Measurements from ENCODE around the gene SIGLEC7. TPM values are rescaled to one million over a fixed set of nuclear protein-coding genes. Genes with fewer than 3 reads are reported as not detected.

SIGLEC7 gene
- total RNA-seq, 1 donor from 2014 or later: not detected

DNA sequence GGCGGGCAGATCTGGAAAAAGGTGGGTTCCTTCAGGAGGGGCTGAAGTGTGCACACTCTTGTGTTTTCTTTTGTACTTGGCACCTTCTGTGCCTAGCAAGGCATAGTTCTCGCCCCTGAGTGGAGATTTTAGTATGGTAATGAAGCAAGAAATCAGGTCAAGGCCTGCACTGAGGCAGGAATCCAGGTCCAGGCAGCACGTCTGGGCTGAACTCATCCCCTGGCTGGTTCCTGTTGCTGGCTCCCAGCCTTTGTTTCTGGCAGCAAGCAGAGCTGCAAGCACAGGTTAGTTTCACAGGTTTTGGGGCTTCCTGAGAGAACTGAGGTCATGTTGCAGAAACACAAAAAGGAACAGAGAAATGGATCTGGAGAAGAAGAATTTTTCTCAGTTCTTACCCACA, 21.2 kb downstream of the SIGLEC7 start:
- intact Hi-C loops (cut with micrococcal nuclease): no loop called here

- intact Hi-C loops (cut with micrococcal nuclease): no loop called here
Observed at GRCh38 chr19:51164215-51164614, 22.1 kb downstream of the SIGLEC7 start.

DNA sequence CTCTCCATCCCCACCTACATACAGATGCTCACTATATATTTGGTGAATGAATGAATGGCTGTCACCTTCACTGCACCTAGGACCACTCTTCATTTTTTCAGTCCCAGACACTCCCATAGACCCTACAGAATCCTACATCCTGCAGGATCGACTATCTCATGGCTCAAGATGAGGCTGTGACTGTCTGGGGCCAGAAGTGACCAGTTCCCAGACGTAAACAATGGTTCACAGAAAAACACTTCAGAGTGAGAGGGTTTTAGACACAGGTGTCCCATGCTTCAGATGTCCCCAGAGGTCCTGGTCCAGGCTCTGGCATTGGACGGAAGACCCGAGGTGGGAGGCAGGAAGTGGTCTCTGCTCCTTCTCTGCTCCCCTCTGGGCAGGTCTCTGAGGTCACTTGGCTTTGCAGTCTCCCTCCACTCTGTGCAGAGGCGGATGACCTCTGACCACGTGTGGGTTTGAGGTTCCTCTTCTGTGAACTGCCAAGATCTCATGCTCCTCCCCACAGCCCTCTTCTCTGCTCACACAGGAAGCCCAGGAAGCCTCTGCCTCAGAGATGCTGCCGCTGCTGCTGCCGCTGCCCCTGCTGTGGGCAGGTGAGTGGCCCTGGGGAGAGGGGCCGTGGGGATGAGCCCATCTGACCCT, 24.9 kb downstream of the SIGLEC7 start:
- intact Hi-C loops (cut with micrococcal nuclease): no loop called here

DNA sequence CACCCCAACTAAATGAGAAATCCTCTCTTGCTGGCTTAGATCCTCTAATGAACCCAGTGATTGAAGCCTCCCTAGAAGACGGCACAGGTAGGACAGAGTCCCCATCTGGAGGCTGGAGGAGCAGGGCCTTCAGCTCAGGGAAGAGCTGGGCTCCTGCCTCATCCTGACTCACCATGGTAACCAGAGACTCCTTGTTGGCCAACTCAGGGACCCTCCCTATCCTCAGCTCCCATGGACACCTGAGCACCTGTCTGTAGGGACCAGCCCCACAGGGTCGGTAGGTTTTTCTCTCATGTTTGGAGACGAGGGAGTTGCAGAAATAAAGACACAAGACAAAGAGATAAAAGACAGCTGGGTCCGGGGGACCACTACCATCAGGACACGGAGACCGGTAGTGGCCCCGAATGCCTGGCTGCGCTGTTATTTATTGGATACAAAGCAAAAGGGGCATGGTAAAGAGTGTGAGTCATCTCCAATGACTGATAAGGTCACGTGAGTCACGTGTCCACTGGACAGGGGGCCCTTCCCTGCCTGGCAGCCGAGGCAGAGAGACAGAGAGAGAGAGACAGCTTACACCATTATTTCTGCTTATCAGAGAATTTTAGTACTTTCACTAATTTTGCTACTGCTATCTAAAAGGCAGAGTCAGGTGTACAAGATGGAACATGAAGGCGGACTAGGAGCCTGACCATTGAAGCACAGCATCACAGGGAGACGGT, 26.6 kb downstream of the SIGLEC7 start:
- intact Hi-C loops (cut with micrococcal nuclease): loop anchor here (1.0 to 2.0 kb wide), 4 partner anchors 10 to 239 kb away; no protein-coding TSS in a partner anchor

DNA sequence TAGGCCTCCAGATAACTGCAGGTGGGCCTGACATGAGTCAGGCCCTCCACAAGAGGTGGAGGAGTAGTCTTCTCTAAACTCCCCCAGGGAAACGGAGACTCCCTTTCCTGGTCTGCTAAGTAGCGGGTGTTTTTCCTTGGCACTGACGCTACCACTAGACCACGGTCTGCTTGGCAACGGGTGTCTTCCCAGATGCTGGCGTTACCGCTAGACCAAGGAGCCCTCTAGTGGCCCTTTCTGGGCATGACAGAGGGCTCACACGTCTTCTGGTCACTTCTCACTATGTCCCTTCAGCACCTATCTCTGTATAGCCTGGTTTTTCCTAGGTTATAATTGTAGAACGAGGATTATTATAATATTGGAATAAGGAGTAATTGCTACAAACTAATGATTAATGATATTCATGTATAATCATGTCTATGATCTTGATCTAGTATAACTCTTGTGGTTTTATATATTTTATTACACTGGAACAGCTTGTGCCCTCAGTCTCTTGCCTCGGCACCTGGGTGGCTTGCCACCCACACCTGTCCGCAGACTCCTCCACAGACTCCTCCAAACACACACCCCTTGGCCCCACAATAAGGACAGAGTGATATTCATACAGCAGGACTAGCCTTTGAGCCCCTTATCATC, 27.3 kb downstream of the SIGLEC7 start:
- intact Hi-C loops (cut with micrococcal nuclease): loop anchor here (1.0 to 2.0 kb wide), 4 partner anchors 11 to 240 kb away; no protein-coding TSS in a partner anchor

- intact Hi-C loops (cut with micrococcal nuclease): no loop called here
Observed at GRCh38 chr19:51172223-51172622, 30.1 kb downstream of the SIGLEC7 start.

DNA sequence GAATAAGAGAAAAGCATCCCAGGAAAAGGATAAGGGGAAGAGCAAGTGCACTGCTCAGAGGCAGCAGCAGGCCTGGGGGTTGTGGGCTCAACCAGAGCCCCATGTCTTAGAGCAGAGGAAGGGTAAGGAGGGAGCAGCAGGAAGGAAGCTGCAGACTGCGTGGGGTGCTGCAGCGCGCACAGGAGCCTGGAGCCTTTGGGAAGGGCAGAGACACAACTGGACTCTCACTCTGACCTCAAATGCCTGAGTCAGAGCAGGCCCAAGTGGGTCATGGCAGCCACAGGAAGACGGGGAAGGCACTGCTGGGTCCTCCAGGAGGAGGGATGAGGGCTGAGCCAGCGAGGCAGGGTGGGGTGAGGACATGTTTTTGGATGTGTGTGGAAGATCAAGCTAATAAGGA, 31.6 kb downstream of the SIGLEC7 start:
- intact Hi-C loops (cut with micrococcal nuclease): no loop called here

GRCh38 chr19:51179256-51179655, 37.2 kb downstream of the SIGLEC7 start:
- intact Hi-C loops (cut with micrococcal nuclease): no loop called here

DNA sequence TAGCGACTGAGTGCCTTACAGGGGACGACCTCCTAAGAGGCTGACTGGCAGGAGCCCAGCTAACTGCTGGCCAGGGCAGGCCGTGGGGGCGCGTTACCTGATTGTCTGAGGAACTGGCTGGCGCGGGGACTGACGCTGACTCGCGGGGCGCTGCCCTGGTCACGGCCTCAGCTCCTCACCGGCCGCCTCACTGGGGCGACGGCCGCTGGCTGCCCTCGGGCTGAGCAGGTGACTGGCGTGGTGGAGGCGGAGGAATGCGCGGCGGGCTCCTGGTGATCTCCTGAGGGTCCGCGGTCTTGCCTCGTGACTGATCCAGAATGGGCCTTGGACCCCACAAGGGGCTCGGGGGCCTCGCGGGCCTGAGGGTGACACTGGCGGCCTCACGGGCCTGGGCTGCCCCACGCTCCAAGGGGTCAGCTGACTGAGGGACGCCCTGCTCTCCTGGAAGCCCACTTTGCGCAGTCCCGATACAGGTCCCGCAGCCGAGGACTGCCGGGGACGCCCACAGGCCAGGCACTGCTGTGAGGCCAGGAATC, 39.3 kb downstream of the SIGLEC7 start:
- intact Hi-C loops (cut with micrococcal nuclease): no loop called here

GRCh38 chr19:51181913-51182419, 39.9 kb downstream of the SIGLEC7 start:
- intact Hi-C loops (cut with micrococcal nuclease): no loop called here

DNA sequence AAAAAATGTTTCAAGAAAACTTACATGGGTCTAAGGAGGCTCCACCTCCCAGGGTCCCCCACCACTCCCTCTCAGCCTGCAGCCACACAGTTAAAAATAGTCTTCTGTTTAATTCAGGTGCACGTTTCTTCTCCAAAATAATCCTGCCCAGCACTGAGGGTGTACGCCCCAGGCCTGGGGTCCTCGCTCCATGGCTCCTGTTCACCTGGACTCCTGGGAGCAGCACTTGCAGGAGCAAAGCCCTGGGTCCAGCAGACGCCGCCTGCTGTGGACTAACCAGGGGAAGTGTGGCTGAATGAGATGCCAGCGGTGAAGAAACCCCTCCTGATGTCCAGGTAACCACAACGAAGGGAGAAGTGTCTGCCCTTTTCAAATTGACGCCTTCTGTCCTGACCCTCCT, 41.5 kb downstream of the SIGLEC7 start:
- intact Hi-C loops (cut with micrococcal nuclease): no loop called here

- intact Hi-C loops (cut with micrococcal nuclease): no loop called here
Observed at GRCh38 chr19:51185069-51185867, 43.2 kb downstream of the SIGLEC7 start.

- intact Hi-C loops (cut with micrococcal nuclease): no loop called here
Observed at GRCh38 chr19:51185868-51186215, 43.7 kb downstream of the SIGLEC7 start.

GRCh38 chr19:51186323-51186722, 44.2 kb downstream of the SIGLEC7 start:
- intact Hi-C loops (cut with micrococcal nuclease): no loop called here

GRCh38 chr19:51187395-51188226, 45.5 kb downstream of the SIGLEC7 start:
- intact Hi-C loops (cut with micrococcal nuclease): no loop called here

DNA sequence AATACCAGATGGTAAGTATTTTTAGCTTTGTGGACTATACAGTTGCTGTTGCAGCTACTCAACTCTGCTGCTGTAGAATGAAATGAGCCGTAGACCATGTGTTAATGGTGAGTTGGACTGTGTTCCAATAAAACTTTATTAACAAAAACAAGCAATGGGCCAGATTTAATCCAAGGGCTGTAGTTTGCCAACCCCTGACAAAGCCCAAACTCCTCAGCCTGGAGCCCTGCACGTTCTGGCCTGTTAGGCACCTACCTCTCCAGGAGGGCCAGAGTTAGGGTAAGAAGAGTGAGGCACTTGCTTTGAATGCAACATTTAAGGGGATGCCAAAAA, 46.1 kb downstream of the SIGLEC7 start:
- intact Hi-C loops (cut with micrococcal nuclease): no loop called here

- intact Hi-C loops (cut with micrococcal nuclease): no loop called here
Observed at GRCh38 chr19:51192689-51193088, 50.6 kb downstream of the SIGLEC7 start.

DNA sequence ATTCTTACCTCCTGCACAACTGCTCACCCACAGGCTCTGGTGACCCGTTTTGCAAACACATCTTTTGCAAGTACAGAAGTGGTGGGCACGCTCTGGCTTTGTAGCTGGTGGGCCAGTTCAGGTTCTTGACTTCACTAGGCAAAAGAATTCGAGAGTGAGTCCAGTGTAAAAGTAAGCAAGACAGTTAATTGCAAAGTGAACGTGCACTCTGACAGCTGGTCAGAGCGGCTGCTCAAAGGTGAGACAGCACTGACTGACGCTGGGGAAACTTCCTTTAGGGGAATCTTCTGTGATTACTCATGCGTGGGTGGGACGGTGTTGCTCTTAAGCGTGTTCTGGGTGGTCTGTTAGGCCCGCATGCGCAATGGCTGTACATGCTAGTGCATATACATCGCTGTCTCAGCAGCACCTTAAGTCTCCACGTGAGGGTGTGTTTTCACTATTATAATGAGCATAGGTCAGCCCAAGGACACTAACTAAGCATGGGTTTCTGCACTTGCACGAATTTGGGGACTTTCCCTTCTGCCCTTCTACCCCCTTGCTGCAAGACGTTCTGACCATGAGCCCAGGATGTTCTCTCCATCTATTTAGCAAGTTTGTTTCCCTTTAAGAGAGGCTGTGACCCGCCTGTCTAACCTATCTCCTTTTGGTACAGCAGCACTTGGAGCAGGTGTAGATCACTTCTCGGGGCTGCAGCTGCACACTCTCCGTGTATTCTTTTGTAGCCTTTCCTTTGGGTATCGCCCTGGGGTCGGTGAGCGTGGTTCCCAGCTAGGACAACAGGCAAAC, 52.6 kb downstream of the SIGLEC7 start:
- intact Hi-C loops (cut with micrococcal nuclease): no loop called here

- intact Hi-C loops (cut with micrococcal nuclease): no loop called here
Observed at GRCh38 chr19:51195316-51195586, 53.1 kb downstream of the SIGLEC7 start.

- intact Hi-C loops (cut with micrococcal nuclease): no loop called here
Observed at GRCh38 chr19:51195616-51196015, 53.5 kb downstream of the SIGLEC7 start.

All from T-helper 1 cell treated with Interleukin-12 subunit alpha and Interleukin-12 subunit beta and Interleukin-4 antibody, amounts not matched to agents 30 ng/mL and 1 ng/mL, for 36 hours (primary cell).